H9 (cell line): ENCODE results near the gene MT4. TPM values are rescaled to one million over a fixed set of nuclear protein-coding genes. Genes with fewer than 3 reads are reported as not detected.

Experiments
- DNase-seq: peaks from one replicate; pipeline ENCODE4 v3.0.0-alpha.2; 2017
- H2AFZ ChIP-seq: one replicate; pipeline ENCODE4 v1.6.1; 2013; ENCODE audit warnings: mild to moderate bottlenecking, low read length, control low read depth, moderate library complexity
- H2AK5ac ChIP-seq: 2 replicates; pipeline ENCODE4 v1.6.1; 2013; ENCODE audit warnings: low read length, control low read depth, mixed read lengths; ENCODE audit not compliant: insufficient read length
- H2BK120ac ChIP-seq: one replicate; pipeline ENCODE4 v1.6.1; 2013; ENCODE audit warnings: low read depth, mild to moderate bottlenecking, low read length, control low read depth, inconsistent platforms; ENCODE audit not compliant: poor library complexity, severe bottlenecking
- H2BK12ac ChIP-seq: 2 replicates; pipeline ENCODE4 v1.6.1; 2013; ENCODE audit warnings: low read length, control low read depth, mixed read lengths, low read depth; ENCODE audit not compliant: insufficient read length
- H2BK15ac ChIP-seq: 2 replicates; pipeline ENCODE4 v1.6.1; 2013; ENCODE audit warnings: low read depth, low read length, control low read depth
- H2BK20ac ChIP-seq: one replicate; pipeline ENCODE4 v1.6.1; 2013; ENCODE audit warnings: low read depth, mild to moderate bottlenecking, low read length, control low read depth, inconsistent platforms; ENCODE audit not compliant: poor library complexity, severe bottlenecking
- H2BK5ac ChIP-seq: 2 replicates; pipeline ENCODE4 v1.6.1; 2013; ENCODE audit warnings: low read length, control low read depth, mixed read lengths; ENCODE audit not compliant: insufficient read length
- H3K14ac ChIP-seq: 2 replicates; pipeline ENCODE4 v1.6.1; 2013; ENCODE audit warnings: low read length, control low read depth; ENCODE audit not compliant: insufficient read depth
- H3K18ac ChIP-seq: 2 replicates; pipeline ENCODE4 v1.6.1; 2013; ENCODE audit warnings: low read depth, mild to moderate bottlenecking, mixed read lengths, low read length, control low read depth; ENCODE audit not compliant: insufficient read length
- H3K23ac ChIP-seq: 2 replicates; pipeline ENCODE4 v1.6.1; 2013; ENCODE audit warnings: low read length, control low read depth, mixed read lengths, low read depth; ENCODE audit not compliant: insufficient read length
- H3K23me2 ChIP-seq: 2 replicates; pipeline ENCODE4 v1.6.1; 2013; ENCODE audit warnings: low read depth, mild to moderate bottlenecking, mixed read lengths, low read length, control low read depth; ENCODE audit not compliant: insufficient read length, poor library complexity, severe bottlenecking
- H3K27ac ChIP-seq: 2 replicates; pipeline ENCODE4 v1.5.1; 2013; ENCODE audit warnings: low read length, control low read depth, mixed read lengths, low read depth; ENCODE audit not compliant: insufficient read length
- H3K27me3 ChIP-seq: 2 replicates; pipeline ENCODE4 v1.6.1; 2013; ENCODE audit warnings: low read length, control low read depth, inconsistent platforms; ENCODE audit not compliant: insufficient read depth
- H3K4ac ChIP-seq: 2 replicates; pipeline ENCODE4 v1.6.1; 2013; ENCODE audit warnings: low read depth, mild to moderate bottlenecking, control low read depth, inconsistent platforms, low read length, moderate library complexity
- H3K4me1 ChIP-seq: 2 replicates; pipeline ENCODE4 v1.6.1; 2013; ENCODE audit warnings: low read length, control low read depth, inconsistent platforms; ENCODE audit not compliant: insufficient read depth
- H3K4me2 ChIP-seq: 2 replicates; pipeline ENCODE4 v1.6.1; 2013; ENCODE audit warnings: low read length, control low read depth, mixed read lengths; ENCODE audit not compliant: insufficient read length, insufficient read depth
- H3K56ac ChIP-seq: 2 replicates; pipeline ENCODE4 v1.6.1; 2013; ENCODE audit warnings: low read depth, mild to moderate bottlenecking, mixed read lengths, low read length, control low read depth; ENCODE audit not compliant: insufficient read length
- H3K79me1 ChIP-seq: 2 replicates; pipeline ENCODE4 v1.6.1; 2013; ENCODE audit warnings: low read depth, mild to moderate bottlenecking, moderate library complexity, low read length, control low read depth, inconsistent platforms; ENCODE audit not compliant: insufficient read depth, poor library complexity, severe bottlenecking
- H3K79me2 ChIP-seq: 2 replicates; pipeline ENCODE4 v1.6.1; 2013; ENCODE audit warnings: low read length, control low read depth, inconsistent platforms; ENCODE audit not compliant: insufficient read depth
- H3K9ac ChIP-seq: 2 replicates; pipeline ENCODE4 v1.6.1; 2013; ENCODE audit warnings: low read length, control low read depth, mixed read lengths; ENCODE audit not compliant: insufficient read length; ENCODE audit errors: extremely low read depth
- H3K9me3 ChIP-seq: one replicate; pipeline ENCODE4 v1.6.1; 2013; ENCODE audit warnings: low read depth, low read length, inconsistent platforms; ENCODE audit not compliant: control insufficient read depth
- H3T11ph ChIP-seq: one replicate; pipeline ENCODE4 v1.6.1; 2013; ENCODE audit warnings: mild to moderate bottlenecking, low read length, control low read depth, inconsistent platforms
- H4K20me1 ChIP-seq: one replicate; pipeline ENCODE4 v1.6.1; 2013; ENCODE audit not compliant: control insufficient read depth, insufficient read length, insufficient read depth
- H4K5ac ChIP-seq: 2 replicates; pipeline ENCODE4 v1.6.1; 2013; ENCODE audit warnings: low read depth, mild to moderate bottlenecking, mixed read lengths, low read length, control low read depth; ENCODE audit not compliant: insufficient read length
- H4K8ac ChIP-seq: replicated peaks from 2 replicates; pipeline ENCODE4 v1.6.1; 2013; ENCODE audit warnings: low read length, control low read depth, mixed read lengths, low read depth; ENCODE audit not compliant: insufficient read length
- H4K91ac ChIP-seq: 2 replicates; pipeline ENCODE4 v1.6.1; 2013; ENCODE audit warnings: low read depth, mild to moderate bottlenecking, moderate library complexity, mixed read lengths, low read length, control low read depth; ENCODE audit not compliant: insufficient read length
- H3K27ac Mint-ChIP-seq, 3 experiments: 2 replicates in 2 of 3; 3 replicates in 1 of 3; pipeline ENCODE4 v1.8.0; 2020 to 2021; ENCODE audit warnings: mixed read lengths in 3 of 3, mild to moderate bottlenecking in 1 of 3, moderate library complexity in 1 of 3
- H3K27me3 Mint-ChIP-seq: 2 replicates; pipeline ENCODE4 v1.8.0; 2021; ENCODE audit warnings: low read depth, mild to moderate bottlenecking, moderate library complexity, mixed read lengths
- H3K36me3 Mint-ChIP-seq, 3 experiments: 2 replicates in 2 of 3; 3 replicates in 1 of 3; pipeline ENCODE4 v1.8.0; 2020 to 2021; ENCODE audit warnings: low read depth in 3 of 3, mixed read lengths in 3 of 3; ENCODE audit not compliant: insufficient read depth in 1 of 3
- H3K4me1 Mint-ChIP-seq, 2 experiments: 2 replicates each; pipeline ENCODE4 v1.8.0; 2020; ENCODE audit warnings: mixed read lengths in 2 of 2
- H3K4me3 Mint-ChIP-seq, 2 experiments: 2 replicates in 1 of 2; 3 replicates in 1 of 2; pipeline ENCODE4 v1.8.0; 2020 to 2021; ENCODE audit warnings: mild to moderate bottlenecking in 2 of 2, mixed read lengths in 2 of 2, moderate library complexity in 1 of 2
- H3K9me3 Mint-ChIP-seq, 2 experiments: 2 replicates in 1 of 2; 3 replicates in 1 of 2; pipeline ENCODE4 v1.8.0; 2020; ENCODE audit warnings: mild to moderate bottlenecking in 2 of 2, mixed read lengths in 2 of 2, moderate library complexity in 1 of 2
- CTCF ChIP-seq: fragments of 200-600 bp; sonication (generic); conservative IDR thresholded peaks from 3 replicates; pipeline ENCODE4 v1.8.0; 2021; ENCODE audit warnings: antibody characterized with exemption, mild to moderate bottlenecking
- WGBS: extraction: QIAGEN DNeasy Blood & Tissue Kit; methylation state at CpG from one replicate; pipeline ENCODE4 v1.1.7; 2013; ENCODE audit warnings: missing lambda C conversion rate, low lambda C conversion rate, mixed read lengths; ENCODE audit not compliant: insufficient read length; ENCODE audit errors: extremely low coverage; 5-methylcytosine and 5-hydroxymethylcytosine counted together
- total RNA-seq: library from RNA; stranded (reverse); gene quantifications from 2 replicates; pipeline ENCODE4 v1.2.1, GENCODE V29; 2021

Gene MT4
- total RNA-seq, 1 experiment from 2014 or later: not detected

DNA sequence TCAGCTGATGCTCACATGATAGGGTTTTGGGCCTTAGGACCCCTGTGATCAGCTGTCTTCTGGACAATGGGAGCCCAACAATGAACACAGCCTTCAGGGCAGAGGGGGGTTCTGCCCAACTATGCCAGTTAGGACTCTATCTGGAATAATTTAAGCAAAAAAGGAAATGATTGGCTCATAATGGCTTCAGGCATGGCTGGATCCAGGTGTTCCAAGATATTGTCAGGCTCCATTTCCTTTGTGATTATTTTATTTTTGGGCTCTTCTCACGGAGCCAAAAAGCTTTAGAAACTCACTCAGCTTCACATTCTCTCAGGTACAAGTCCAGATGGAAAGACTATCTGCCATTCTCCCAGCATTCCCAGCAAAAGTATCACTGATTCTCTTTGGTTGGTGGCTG lies 40.6 kb downstream of the MT4 start:
- H3K56ac ChIP-seq: no peak overlapping the region
- H2BK120ac ChIP-seq: no peak overlapping the region
- no peak overlapping the region for H2BK20ac ChIP-seq
- no peak overlapping the region for H2BK15ac ChIP-seq
- H3K27me3 ChIP-seq: peaks cover 18% of the 10 kb centered on the region; the same call in 1 of the 2 replicates
- no peaks in the 10 kb centered on the region for H3K36me3 Mint-ChIP-seq
- H3K18ac ChIP-seq: no peak overlapping the region
- DNase-seq: no peak
- no peak overlapping the region for H3K23ac ChIP-seq
- no peak overlapping the region for H3T11ph ChIP-seq
- no peaks in the 10 kb centered on the region for H3K79me1 ChIP-seq
- no peak overlapping the region for H3K27ac Mint-ChIP-seq
- H3K4me1 ChIP-seq: peaks cover 5% of the 10 kb centered on the region; the same call in 1 of the 2 replicates
- H3K23me2 ChIP-seq: peaks cover 8% of the 10 kb centered on the region
- no peaks in the 10 kb centered on the region for H3K9me3 Mint-ChIP-seq
- H3K79me2 ChIP-seq: no peaks in the 10 kb centered on the region
- no peak overlapping the region for H4K8ac ChIP-seq
- H3K9me3 ChIP-seq: no peaks in the 10 kb centered on the region
- H3K4me3 Mint-ChIP-seq: no peak overlapping the region
- H4K5ac ChIP-seq: no peak overlapping the region
- no peaks in the 10 kb centered on the region for H4K20me1 ChIP-seq
- H3K14ac ChIP-seq: no peak overlapping the region
- no peak overlapping the region for H2BK5ac ChIP-seq
- no peak overlapping the region for H2AK5ac ChIP-seq
- H3K9ac ChIP-seq: no peak overlapping the region
- no peak overlapping the region for H2AFZ ChIP-seq
- H3K4ac ChIP-seq: no peak overlapping the region
- peaks cover 79% of the 10 kb centered on the region for H3K27me3 Mint-ChIP-seq
- H3K4me2 ChIP-seq: no peak overlapping the region
- no peak overlapping the region for H2BK12ac ChIP-seq
- TF ChIP-seq CTCF: no peak
- H3K27ac ChIP-seq: no peak overlapping the region
- no peak overlapping the region for H4K91ac ChIP-seq
- H3K4me1 Mint-ChIP-seq: peaks cover 31 to 37% of the 10 kb centered on the region in 2 experiments
- WGBS: no CpG with 5 or more reads among the region's 1 CpG
